H1 (cell line): Measurements from ENCODE around the gene TMEM125. TPM values are rescaled to one million over a fixed set of nuclear protein-coding genes. Genes with fewer than 3 reads are reported as not detected.

Experiments used
- ATF2 ChIP-seq: IDR thresholded peaks from 2 replicates; pipeline ENCODE4 v1.6.1; 2012; ENCODE audit warnings: low read length, inconsistent platforms
- polyA plus RNA-seq, 7 experiments: library from polyadenylated mRNA; depleted of rRNA in 3 of 7; stranded (reverse) in 5 of 7; unstranded in 2 of 7; fragments of >200 nt in 5 of 7; fragments of 200-250 nt in 2 of 7; gene quantifications; 1 replicate in 5 of 7; 2 replicates in 1 of 7; 4 replicates in 1 of 7; pipeline versions ENCODE4 v1.2.1 to v1.2.3, GENCODE V29; 2011 to 2013; ENCODE audit warnings: missing spikeins in 2 of 7, mixed read lengths in 2 of 7
- total RNA-seq: library from RNA; stranded (reverse); fragmentation: NEBNext Ultra II Directional; extraction: Animal tissue kit (Norgen Biotek cat#: 25700); gene quantifications from 2 replicates; pipeline ENCODE4 v1.2.1, GENCODE V29; 2021

The TMEM125 gene
- total and polyA plus RNA-seq, 2 of the 8 experiments (the other 6 are each of a cell fraction or from before 2014, with no cell fraction given), result 26.5 to 46.7 TPM

GRCh38 chr1:43258370-43258769, 11.4 kb upstream of the TMEM125 start (continued):
- TF ChIP-seq ATF2, result no peak
